ENCODE measurements around the gene LHFPL3.

LHFPL3 gene

DNA sequence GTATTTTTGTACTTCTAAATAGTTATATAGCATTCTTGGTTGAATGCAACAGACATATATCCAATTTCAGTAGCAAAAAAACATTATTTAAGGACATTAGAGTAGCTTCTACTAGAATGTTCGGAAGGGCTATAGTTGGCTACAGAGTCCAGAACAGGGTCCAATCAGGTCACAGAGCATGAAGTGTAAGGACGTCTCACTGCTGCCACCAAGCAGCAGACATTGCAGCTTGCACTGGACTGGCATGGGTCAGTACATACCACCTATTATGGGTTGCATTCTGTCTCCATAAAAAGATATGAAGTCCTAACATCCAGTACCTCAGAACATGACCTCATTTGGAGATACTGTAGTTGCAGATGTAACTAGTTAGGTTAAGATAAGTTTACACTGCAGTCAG is 87.3 kb downstream of the LHFPL3 start:
- Mint-ChIP-seq H3K4me3 (no peak overlapping the region), H3K27me3 (peaks cover 8% of the 10 kb centered on the region), H3K4me1 (no peaks in the 10 kb centered on the region), H3K9me3 (no peaks in the 10 kb centered on the region), H3K27ac (no peak overlapping the region)
- ATAC-seq: no peak
- DNase-seq: no peak

GRCh38 chr7:104416866-104417393 is 88.5 kb downstream of the LHFPL3 start:
- no peak for ATAC-seq
- Mint-ChIP-seq H3K4me1 (no peaks in the 10 kb centered on the region), H3K9me3 (no peaks in the 10 kb centered on the region), H3K4me3 (no peak overlapping the region), H3K27ac (no peak overlapping the region), H3K27me3 (peaks cover 8% of the 10 kb centered on the region)
- DNase-seq: no peak

DNA sequence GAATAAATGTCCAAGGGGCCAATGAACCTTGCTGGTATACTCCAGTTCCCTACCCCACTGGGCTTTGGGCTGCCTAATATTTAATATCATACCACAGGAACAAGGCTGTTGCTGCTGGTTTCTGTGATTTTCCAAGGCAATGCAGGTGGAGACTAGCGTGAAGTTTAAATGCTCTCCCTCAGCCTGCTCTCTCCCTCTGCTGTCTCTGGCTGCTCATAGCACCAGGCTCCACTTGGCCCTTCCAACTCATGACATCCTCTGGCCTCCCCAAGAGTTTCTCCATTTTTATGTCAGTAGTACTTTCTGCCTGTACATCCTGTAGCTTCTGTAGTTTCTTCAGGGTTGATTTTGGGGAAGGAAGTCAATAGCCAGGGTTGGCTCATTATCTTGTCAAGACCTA is 103.5 kb downstream of the LHFPL3 start:
- no peak overlapping the region for H3K27ac Mint-ChIP-seq
- H3K27me3 Mint-ChIP-seq: no peaks in the 10 kb centered on the region
- no peak overlapping the region for H3K4me3 Mint-ChIP-seq
- DNase-seq (no peak), ATAC-seq (no peak)
- H3K4me1 Mint-ChIP-seq: no peaks in the 10 kb centered on the region
- no peaks in the 10 kb centered on the region for H3K9me3 Mint-ChIP-seq

DNA sequence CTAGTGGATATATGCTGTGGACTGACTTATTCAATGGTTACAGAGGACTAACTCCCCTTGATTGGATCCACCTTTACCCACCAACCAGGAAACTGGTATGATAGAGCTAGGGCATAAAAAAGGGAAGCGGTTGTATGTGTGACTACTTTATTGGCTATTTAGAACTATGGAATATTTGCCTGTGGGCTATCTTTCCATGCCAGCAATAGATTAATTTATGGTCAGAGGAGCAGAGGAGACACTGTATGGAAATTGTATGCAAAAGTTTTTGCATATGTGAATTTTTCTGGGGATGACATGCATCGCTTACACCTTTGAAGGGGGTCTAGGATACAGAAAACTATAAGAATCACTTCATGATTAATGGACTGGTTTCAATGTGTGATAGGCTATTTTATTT is 105.7 kb downstream of the LHFPL3 start:
- ATAC-seq (no peak), DNase-seq (no peak)
- Mint-ChIP-seq H3K9me3 (no peaks in the 10 kb centered on the region), H3K27ac (no peak overlapping the region), H3K4me3 (no peak overlapping the region), H3K4me1 (no peaks in the 10 kb centered on the region), H3K27me3 (no peaks in the 10 kb centered on the region)

DNA sequence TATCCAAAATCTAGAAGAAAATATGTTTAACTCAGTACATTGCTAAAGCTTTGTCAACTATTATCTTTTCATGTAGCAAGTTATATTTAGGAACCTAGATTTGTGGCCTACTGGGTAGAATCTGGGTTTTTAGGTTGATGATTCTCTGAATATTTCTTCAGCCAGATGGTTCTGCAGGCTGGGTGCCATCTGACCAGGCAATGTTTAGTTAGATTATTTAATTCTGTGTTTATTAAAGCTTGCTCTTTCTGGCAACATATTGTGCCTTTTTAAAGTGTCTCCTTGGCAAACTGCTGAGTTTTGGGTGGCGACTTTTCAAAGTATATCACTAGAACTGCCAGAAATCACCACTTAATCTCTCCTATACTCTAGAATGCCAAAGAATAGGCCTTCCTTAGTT is 114.1 kb downstream of the LHFPL3 start:
- ATAC-seq: no peak
- Mint-ChIP-seq H3K4me1 (no peaks in the 10 kb centered on the region), H3K9me3 (no peaks in the 10 kb centered on the region), H3K4me3 (no peak overlapping the region), H3K27ac (no peak overlapping the region), H3K27me3 (no peaks in the 10 kb centered on the region)
- DNase-seq: no peak

- DNase-seq (no peak), ATAC-seq (no peak)
- Mint-ChIP-seq H3K9me3 (no peaks in the 10 kb centered on the region), H3K4me3 (no peak overlapping the region), H3K27ac (no peak overlapping the region), H3K4me1 (no peaks in the 10 kb centered on the region), H3K27me3 (no peaks in the 10 kb centered on the region)
These were observed 115.6 kb downstream of the LHFPL3 start for GRCh38 chr7:104444017-104444416.

DNA sequence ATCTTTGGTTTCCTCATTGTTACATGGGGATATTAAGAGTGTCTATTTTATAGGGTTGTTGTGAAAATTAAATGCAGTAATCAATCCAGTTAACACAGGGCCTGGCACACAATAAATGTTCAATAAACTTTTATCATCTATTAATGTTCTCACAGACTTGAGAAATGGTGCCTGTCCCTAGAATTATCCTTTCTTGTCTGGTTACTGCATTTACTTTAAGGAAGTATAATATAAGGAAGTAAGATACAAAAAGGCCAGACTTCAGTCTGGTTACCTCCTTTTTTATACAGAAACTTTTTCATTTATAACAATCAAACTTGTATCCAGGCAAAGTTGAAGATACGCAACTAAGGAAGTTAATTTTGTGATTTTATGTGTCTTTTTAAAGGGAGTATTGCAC is 117.0 kb downstream of the LHFPL3 start:
- H3K27ac Mint-ChIP-seq: no peak overlapping the region

DNA sequence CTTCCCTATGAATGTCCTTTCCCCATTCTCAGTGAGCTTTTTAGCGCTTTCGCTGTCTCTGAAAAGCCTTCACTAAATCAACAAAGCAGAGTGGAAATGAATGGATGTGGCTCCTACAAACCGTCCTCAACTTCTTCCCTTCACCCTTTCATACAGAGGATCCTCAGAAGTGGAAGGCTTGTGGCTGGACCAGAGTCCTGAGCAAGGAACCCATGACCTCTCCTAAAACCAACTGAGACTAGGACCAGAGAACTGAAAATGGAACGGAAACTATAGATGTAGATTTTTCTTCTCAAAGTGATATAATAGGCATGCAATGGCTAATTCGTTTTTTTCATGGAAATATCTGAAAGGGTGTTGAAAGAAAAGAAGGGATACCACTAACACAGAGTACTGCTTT is 122.5 kb downstream of the LHFPL3 start:
- Mint-ChIP-seq H3K4me3 (no peak overlapping the region), H3K27me3 (no peaks in the 10 kb centered on the region), H3K4me1 (no peaks in the 10 kb centered on the region), H3K9me3 (no peaks in the 10 kb centered on the region), H3K27ac (no peak overlapping the region)
- ATAC-seq (no peak), DNase-seq (no peak)

More for the DNA sequence above, 117.0 kb downstream of the LHFPL3 start:
- Mint-ChIP-seq H3K27me3 (no peaks in the 10 kb centered on the region), H3K4me1 (no peaks in the 10 kb centered on the region), H3K9me3 (no peaks in the 10 kb centered on the region), H3K4me3 (no peak overlapping the region)
- ATAC-seq (no peak), DNase-seq (no peak)

DNA sequence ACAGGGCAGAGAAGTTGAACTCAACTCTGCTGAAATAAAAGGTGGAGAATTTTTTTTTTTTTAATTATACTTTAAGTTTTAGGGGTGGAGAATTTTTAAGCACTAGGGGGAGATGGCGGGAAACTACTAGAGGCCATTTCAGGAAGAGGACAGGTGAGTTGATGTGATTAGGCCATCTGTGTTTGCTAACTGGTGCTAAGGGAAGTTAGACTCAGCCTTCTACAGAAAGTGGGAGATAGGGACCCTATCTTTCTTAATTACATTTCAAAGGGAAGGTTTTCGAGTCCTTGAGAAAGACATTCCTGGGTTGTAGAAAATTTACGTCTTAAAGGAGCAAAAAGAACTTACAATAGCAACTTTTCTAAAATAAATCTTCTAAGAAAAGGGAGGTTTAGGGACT is 124.8 kb downstream of the LHFPL3 start:
- no peaks in the 10 kb centered on the region for H3K4me1 Mint-ChIP-seq
- H3K9me3 Mint-ChIP-seq: no peaks in the 10 kb centered on the region
- H3K27me3 Mint-ChIP-seq: no peaks in the 10 kb centered on the region

DNA sequence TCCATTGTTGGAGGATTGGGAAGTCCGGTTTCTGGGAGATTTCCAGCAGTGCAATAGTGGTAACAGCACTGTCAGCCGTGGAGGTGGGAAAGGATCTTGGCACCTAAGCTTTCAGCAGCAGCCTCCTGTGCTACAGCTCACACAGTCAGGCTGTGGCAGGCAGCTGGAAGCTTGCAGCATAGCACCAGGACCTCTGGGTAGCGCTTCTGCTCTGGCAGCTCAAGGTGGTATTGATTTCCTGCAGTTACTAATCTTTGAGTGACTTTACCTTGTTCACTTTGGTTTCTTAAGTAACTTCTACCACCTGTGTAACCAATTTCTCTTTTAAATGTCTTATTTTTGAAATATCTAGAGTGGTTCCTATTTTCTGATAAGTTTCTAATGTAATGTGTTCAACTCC is 130.5 kb downstream of the LHFPL3 start:
- H3K27me3 Mint-ChIP-seq: no peaks in the 10 kb centered on the region
- H3K9me3 Mint-ChIP-seq: peaks cover 12 to 14% of the 10 kb centered on the region in 2 donors
- ATAC-seq: no peak
- H3K27ac Mint-ChIP-seq: no peak overlapping the region
- H3K4me1 Mint-ChIP-seq: no peaks in the 10 kb centered on the region
- no peak overlapping the region for H3K4me3 Mint-ChIP-seq
- DNase-seq: no peak

More for the DNA sequence above, 124.8 kb downstream of the LHFPL3 start:
- DNase-seq (no peak), ATAC-seq (no peak)
- H3K4me3 Mint-ChIP-seq: no peak overlapping the region
- H3K27ac Mint-ChIP-seq: no peak overlapping the region

DNA sequence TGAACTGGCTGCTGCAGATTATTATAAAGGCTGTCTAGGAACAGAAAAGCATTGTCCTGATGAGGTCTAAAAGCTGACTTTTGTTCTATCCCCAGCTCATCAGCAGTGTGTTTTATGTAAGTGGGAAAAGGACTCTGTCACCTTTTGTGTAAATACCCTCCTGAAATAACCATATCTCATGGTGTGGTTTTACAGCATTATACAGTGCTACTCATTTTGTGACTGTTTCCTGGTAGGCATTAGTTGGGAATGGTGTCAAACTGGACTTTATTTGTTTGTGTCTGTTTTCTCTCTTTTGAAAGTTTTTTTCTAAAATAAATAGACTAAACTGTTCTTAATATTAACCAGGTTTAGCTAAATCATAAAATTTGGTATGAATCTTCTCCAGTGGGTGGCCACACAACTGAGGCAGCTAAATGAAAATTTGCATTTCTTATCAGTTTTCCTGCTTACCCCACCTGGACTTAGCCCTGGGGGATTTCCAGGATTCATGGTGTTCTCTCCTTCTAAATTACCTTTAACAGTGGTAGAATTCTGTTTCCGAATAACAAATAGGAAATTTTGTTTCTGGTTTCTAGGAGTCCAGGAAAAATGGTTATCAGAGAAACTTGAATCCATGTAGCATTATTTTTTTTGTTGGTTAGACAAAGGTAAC is 140.9 kb downstream of the LHFPL3 start:
- H3K27me3 Mint-ChIP-seq: peaks cover 8% of the 10 kb centered on the region
- ATAC-seq (no peak), DNase-seq (no peak)
- peaks cover 7% of the 10 kb centered on the region in 2 donors for H3K9me3 Mint-ChIP-seq
- no peak overlapping the region for H3K27ac Mint-ChIP-seq
- no peaks in the 10 kb centered on the region for H3K4me1 Mint-ChIP-seq
- no peak overlapping the region for H3K4me3 Mint-ChIP-seq

DNA sequence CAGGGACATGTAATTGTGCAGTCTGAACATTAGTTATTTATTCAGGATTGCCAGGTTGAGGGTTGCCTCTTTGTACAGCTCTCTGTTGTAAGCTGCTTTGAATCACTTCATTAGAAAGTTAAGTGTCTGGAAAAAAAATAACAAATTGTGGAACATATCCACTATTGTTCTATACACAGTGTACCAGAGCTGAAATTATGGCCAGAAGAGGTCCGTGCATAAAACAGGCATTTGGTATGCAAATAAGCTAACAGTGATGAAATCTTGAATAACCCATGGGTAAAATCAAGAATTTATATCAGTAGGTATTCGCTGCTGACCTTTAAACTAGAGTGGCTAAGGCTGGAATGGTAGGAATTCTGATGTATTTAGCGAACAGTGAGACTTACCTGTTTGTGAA is 152.1 kb downstream of the LHFPL3 start:
- Mint-ChIP-seq H3K4me1 (no peaks in the 10 kb centered on the region), H3K4me3 (no peak overlapping the region), H3K27me3 (no peaks in the 10 kb centered on the region), H3K9me3 (no peaks in the 10 kb centered on the region), H3K27ac (no peak overlapping the region)
- DNase-seq (no peak), ATAC-seq (no peak)

DNA sequence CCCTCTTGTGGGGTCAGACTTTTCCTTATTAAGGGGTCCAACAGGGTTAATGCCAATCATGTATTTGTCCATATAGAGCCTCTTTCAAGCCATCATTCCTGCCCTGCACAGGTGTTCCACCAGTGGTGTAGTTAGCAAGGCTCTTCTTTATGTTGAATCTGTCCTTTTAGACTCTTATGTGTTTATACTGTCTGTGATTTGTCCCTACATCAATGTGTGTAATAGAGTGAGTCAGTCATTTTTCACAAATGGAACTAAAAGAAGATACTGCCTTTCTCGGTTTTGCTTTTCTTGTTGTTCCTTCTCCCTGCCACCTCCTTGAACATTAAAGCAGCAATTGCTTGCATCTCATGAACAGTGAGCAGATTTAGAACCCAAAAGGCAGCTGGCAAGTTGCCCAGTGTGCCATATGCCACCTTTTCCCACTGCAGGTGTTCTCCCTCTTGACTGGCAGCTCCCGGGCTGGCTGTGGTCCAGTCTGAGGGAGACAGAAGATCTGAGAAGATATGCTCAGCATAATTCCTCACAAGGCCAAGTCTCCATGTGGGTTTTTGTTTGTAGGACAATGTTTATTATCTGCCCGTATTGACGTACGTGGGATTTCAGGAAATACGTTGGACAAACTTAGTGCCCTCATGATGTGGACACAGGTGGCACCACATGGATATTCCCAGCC is 154.1 kb downstream of the LHFPL3 start:
- no peaks in the 10 kb centered on the region for H3K4me1 Mint-ChIP-seq
- DNase-seq: no peak
- no peaks in the 10 kb centered on the region for H3K27me3 Mint-ChIP-seq
- no peak for ATAC-seq
- no peak overlapping the region for H3K27ac Mint-ChIP-seq
- no peak overlapping the region for H3K4me3 Mint-ChIP-seq
- H3K9me3 Mint-ChIP-seq: no peaks in the 10 kb centered on the region

- Mint-ChIP-seq H3K27ac (no peak overlapping the region), H3K27me3 (no peaks in the 10 kb centered on the region), H3K4me1 (no peaks in the 10 kb centered on the region), H3K4me3 (no peak overlapping the region), H3K9me3 (no peaks in the 10 kb centered on the region)
- ATAC-seq (no peak), DNase-seq (no peak)
These were observed 158.5 kb downstream of the LHFPL3 start for GRCh38 chr7:104486931-104487330.

GRCh38 chr7:104487642-104488041 is 159.2 kb downstream of the LHFPL3 start:
- H3K27me3 Mint-ChIP-seq: no peaks in the 10 kb centered on the region
- no peaks in the 10 kb centered on the region for H3K4me1 Mint-ChIP-seq
- DNase-seq (no peak), ATAC-seq (no peak)
- no peaks in the 10 kb centered on the region for H3K9me3 Mint-ChIP-seq
- no peak overlapping the region for H3K27ac Mint-ChIP-seq
- no peak overlapping the region for H3K4me3 Mint-ChIP-seq

- no peak for ATAC-seq
These were observed 169.1 kb downstream of the LHFPL3 start for GRCh38 chr7:104497379-104497967.

More at GRCh38 chr7:104497379-104497967, 169.1 kb downstream of the LHFPL3 start:
- Mint-ChIP-seq H3K4me1 (no peaks in the 10 kb centered on the region), H3K27ac (no peak overlapping the region), H3K9me3 (peaks cover 0 to 7% of the 10 kb centered on the region in 2 donors), H3K4me3 (no peak overlapping the region), H3K27me3 (no peaks in the 10 kb centered on the region)
- DNase-seq: no peak
